Prostate gland (tissue), 2 donors: ENCODE data around the gene SETD6.

Experiments used
- POLR2A ChIP-seq: fragments of 450-650 bp; IDR thresholded peaks from one replicate; pipeline ENCODE4 v1.6.1; 2016; ENCODE audit warnings: antibody characterized with exemption, mild to moderate bottlenecking
- POLR2AphosphoS5 ChIP-seq: sonication (generic); formaldehyde crosslinking; IDR thresholded peaks from one replicate; pipeline ENCODE4 v1.6.1; 2017; ENCODE audit warnings: antibody characterized with exemption
- TF ChIP-seq, protein P1 (sequence below), 4 experiments: fragments of 200-600 bp in 2 of 4; fragments of 450-650 bp in 2 of 4; sonication (generic) in 2 of 4; IDR thresholded peaks; 1 replicate in 3 of 4; 2 replicates in 1 of 4; pipeline ENCODE4 v1.5.1; 2016 to 2019; ENCODE audit warnings: antibody characterized with exemption in 4 of 4, mild to moderate bottlenecking in 2 of 4, moderate library complexity in 2 of 4

DNA sequence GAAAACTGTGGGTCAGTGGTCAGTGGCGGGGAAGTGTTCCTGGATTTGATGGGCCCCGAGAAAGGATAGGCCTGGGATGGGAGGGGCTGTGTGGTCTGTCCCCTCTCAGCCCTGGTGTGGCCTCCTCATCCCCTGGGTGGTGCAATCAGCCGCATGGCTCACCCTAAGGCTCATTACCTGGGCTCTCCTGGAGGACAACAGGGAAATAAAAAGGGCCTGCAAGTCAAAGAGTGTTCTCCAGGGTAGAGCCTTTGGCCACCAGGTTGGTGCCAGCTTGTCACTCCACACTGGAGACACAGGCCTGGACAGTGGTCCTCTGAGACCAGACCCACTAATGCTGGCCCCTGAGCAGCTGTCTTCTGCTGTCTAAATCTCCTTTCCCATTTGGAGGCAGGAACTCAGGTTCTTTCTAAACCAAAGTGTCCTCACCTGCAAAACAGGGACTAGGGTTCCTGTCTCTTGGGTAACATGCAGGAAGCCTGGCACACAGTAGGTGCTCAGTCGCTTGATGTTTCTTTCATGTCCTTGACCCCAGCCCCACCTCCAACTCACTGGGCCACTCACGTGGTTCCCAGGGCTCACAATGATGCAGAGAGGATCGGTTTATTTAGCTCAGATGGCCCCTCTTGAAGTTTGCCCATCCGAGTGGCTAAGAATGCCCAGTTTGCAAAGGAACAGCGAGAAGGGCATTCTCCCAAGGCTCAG is 12.9 kb upstream of the SETD6 start:
- TF ChIP-seq, protein P1, sequence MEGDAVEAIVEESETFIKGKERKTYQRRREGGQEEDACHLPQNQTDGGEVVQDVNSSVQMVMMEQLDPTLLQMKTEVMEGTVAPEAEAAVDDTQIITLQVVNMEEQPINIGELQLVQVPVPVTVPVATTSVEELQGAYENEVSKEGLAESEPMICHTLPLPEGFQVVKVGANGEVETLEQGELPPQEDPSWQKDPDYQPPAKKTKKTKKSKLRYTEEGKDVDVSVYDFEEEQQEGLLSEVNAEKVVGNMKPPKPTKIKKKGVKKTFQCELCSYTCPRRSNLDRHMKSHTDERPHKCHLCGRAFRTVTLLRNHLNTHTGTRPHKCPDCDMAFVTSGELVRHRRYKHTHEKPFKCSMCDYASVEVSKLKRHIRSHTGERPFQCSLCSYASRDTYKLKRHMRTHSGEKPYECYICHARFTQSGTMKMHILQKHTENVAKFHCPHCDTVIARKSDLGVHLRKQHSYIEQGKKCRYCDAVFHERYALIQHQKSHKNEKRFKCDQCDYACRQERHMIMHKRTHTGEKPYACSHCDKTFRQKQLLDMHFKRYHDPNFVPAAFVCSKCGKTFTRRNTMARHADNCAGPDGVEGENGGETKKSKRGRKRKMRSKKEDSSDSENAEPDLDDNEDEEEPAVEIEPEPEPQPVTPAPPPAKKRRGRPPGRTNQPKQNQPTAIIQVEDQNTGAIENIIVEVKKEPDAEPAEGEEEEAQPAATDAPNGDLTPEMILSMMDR (IDR thresholded peaks at IDR 0.05) = no peak
- TF ChIP-seq POLR2AphosphoS5 (no peak), POLR2A (no peak)
